Peyer's patch (tissue), 4 donors: ENCODE data around the gene GATAD2B.

Experiments used
- POLR2A ChIP-seq, 2 donors: fragments of 450-650 bp; IDR thresholded peaks; one replicate each; pipeline ENCODE4 v1.5.1; 2017; ENCODE audit warnings: antibody characterized with exemption in 2 of 2, mild to moderate bottlenecking in 2 of 2, moderate library complexity in 2 of 2
- TF ChIP-seq, protein P1 (sequence below), 6 experiments: fragments of 450-650 bp in 4 of 6; fragments of 200-600 bp in 2 of 6; sonication (generic) in 1 of 6; IDR thresholded peaks; one replicate each; pipeline ENCODE4 v1.5.1; 2017 to 2019; ENCODE audit warnings: antibody characterized with exemption in 6 of 6, mild to moderate bottlenecking in 3 of 6, moderate library complexity in 1 of 6

DNA sequence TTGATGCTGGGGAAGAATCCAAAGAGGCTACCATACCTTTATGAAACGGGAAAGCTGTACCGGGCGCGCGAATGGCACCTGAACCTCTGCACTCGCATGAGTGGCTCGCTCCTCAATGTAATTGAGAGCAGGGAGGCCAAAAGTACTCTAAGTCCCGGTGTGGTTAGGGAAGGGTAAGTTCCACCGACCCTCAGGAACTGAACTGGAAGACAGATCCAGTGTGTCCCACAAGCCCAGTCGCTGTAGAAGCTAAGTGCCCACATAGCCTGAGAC, 1.0 kb downstream of the GATAD2B start:
- TF ChIP-seq, protein P1, sequence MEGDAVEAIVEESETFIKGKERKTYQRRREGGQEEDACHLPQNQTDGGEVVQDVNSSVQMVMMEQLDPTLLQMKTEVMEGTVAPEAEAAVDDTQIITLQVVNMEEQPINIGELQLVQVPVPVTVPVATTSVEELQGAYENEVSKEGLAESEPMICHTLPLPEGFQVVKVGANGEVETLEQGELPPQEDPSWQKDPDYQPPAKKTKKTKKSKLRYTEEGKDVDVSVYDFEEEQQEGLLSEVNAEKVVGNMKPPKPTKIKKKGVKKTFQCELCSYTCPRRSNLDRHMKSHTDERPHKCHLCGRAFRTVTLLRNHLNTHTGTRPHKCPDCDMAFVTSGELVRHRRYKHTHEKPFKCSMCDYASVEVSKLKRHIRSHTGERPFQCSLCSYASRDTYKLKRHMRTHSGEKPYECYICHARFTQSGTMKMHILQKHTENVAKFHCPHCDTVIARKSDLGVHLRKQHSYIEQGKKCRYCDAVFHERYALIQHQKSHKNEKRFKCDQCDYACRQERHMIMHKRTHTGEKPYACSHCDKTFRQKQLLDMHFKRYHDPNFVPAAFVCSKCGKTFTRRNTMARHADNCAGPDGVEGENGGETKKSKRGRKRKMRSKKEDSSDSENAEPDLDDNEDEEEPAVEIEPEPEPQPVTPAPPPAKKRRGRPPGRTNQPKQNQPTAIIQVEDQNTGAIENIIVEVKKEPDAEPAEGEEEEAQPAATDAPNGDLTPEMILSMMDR (IDR thresholded peaks at IDR 0.05): no peak
- TF ChIP-seq POLR2A (IDR thresholded peaks at IDR 0.05): no peak
